ENCODE results near the gene PLCD3.

- TF ChIP-seq CTCF (IDR thresholded peaks at IDR 0.05) (no peak), POLR2A (IDR thresholded peaks at IDR 0.05) (no peak), POLR2AphosphoS5 (IDR thresholded peaks at IDR 0.05; ENCODE audit: insufficient read depth in 1 of 2, low read depth in 1 of 2) (no peak)
These were observed 41.6 kb downstream of the PLCD3 start for GRCh38 chr17:45090711-45091110.
